EH (cell line): Measurements from ENCODE around the gene LHX3.

Experiments used
- DNase-seq: peaks from one replicate; pipeline ENCODE4 v3.0.0-alpha.2; 2015; ENCODE audit warnings: low read depth

Gene LHX3

DNA sequence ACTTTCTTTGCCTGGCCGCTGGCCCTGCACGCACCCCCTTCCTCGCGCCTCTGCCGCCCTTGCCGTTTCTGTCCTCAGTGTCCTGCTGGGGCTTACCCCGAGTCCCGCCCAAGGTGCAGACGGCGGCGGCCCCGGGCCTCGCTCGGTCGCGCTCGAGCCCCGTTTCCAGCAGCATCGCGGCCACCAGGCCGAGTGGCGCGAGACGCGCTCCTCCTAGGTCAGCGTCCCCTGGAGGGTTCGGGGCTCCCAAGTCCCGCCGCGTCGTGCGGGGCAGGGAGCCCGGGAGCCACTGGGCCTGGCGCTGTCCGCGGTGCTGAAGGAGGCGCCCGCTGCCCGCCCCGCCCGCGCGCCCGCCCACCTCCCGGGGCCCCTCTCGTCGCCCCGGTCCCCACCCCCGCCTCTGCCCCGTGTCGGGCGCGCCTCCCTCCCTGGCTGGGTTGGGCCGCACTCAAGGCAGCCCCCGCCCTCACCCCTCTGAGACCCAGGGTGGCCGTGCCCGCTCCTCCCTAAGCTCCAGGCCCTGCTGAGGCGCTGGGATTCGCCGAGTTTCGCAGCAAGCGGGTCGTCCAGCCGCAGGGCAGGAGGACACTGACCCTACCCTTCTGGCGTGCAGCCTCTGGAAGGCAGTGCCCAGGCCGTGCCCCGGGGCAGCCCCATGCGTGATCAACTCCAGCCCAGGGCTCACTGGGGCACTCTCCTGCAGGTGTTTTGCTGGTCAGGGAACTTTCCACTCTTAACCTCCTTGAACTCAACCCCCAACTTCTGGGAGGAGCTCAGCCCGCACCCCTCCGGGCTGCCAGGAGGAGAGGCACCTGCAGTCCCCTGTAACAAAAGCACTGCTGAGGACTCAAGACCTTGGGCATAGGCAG, at the start of gene LHX3:
Gene LHX3, minus strand, starts transcription at position 291 of the 869 bp plus-strand sequence. Its CDS starts 116 bp downstream, at position 175.
- peak; percentile 37 for DNase-seq

DNA sequence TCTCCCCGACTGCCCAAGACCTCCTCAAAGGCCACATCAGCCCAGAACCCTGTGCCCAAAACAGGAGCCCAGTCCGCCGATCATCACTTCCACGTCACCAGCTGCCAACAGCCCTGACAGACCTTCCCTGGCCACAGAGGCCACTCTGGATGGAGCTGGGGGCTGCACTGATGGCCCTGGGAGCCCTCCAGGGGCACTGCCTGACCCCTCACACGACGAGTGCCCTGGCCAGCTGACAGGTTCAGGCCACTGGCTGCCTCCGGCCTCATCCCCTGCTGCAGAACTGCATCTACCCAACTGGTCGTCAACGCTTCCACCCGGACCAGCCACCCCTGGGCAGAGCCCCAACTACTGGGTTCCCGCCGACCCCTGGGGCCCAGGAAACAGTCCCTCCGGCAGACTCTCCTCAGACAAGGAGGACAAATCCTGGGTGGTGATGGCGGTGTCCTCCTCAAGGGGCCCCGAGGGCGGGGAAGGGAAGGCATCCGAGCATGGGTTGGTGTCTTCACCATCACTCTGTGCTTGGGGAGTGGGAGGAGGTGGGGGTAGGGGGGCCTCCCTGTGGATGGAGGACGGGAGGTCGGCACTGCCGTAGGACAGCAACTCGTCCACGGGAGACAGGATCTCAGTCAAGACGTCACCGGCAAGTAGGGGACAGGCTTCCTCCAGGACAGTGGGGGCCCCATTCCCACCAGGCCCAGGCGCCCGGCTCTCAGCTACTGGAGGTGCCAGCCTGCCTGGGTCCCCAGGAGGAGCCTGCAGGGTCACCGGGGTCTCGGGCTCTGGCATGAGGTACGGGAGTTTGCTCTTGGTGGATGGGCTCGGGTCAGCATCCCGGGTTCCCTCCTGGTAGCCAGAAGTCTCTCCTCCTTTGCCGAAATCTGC, 48.6 kb upstream of the LHX3 start:
- DNase-seq: no peak

DNA sequence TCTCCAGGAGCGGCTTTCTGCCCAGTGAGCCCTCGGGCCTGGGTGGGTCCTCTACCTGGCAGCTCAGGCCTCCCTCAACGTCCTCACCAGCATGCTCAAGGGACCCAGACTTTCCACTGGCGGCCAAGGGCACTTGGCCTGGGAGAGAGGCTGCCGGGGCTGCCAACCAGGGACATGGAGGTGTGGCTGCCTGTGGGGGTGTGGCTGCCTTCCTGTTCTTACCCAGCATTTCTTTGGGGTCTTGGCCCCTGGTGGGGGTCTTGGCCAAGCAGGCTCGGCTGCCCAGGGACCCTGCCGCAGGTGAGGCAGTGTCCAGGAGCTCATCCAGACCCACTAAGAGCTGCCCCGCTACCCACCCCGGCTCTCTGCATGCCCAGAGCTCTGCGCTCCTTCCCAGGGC, 47.9 kb upstream of the LHX3 start:
- DNase-seq: no peak

DNA sequence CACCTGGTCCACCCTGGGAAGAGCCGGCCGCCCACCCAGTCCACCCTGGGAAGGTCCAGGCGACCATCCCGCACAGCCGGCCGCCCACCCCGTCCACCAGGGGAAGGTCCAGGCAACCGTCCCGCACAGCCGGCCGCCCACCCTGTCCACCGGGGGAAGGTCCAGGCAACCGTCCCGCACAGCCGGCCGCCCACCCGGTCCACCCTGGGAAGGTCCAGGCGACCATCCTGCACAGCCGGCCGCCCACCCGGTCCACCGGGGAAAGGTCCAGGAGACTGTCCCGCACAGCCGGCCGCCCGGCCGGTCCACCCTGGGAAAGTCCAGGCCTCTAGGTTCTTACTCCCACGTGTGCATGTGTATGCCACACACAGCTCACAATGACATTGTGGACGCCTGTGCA, 47.4 kb upstream of the LHX3 start:
- no peak for DNase-seq

DNA sequence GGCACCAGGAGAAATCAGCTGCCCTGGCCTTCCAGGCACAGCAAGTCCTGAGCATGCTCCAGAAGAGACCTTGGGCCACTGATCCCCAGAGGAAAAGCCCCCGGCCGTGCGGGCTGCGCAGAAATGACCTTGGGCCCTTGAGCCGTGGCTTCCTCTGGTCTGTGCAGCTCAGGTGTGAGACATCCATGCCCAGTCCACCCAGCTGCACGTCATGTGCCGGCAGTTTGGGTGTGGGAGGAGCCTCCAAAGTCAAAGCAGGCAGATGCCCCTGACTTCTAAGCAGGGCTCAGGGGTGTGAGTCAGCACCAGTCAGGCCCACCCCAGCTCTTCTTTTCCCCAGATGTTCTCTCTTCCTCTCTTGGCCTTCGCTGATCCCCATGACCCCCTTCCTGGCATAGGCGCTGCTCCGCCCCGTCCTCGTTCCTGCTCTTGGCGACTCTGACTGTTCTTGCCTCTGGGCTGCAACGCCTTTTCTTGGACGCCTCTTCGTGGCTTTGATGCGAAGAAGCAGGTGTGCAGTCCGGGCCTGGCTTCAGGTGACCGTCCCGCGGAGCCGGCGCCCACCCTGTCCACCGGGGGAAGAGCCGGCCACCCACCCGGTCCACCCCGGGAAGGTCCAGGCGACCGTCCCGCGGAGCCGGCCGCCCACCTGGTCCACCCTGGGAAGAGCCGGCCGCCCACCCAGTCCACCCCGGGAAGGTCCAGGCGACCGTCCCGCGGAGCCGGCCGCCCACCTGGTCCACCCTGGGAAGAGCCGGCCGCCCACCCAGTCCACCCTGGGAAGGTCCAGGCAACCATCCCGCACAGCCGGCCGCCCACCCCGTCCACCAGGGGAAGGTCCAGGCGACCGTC, 46.6 kb upstream of the LHX3 start:
- DNase-seq: no peak

DNA sequence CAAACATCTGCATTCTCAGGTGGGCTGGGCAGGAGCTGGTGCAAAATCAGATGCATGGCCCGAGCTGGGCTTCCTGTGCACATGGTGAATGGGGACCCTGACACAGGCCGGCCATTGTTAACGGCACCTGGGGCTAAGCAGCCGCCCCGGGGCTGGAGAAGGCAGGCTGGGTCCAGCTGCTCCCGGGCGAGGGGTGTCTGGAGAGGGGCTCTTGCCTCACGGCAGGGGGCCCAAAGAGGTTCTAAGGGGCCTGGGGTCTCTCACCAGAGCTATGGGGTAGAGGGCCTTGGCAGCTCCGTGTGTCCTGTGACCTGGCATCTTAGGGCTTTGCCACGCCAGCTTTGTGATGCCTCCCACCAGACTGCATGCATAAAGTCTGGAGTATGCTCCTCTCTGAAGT, 45.7 kb upstream of the LHX3 start:
- no peak for DNase-seq

DNA sequence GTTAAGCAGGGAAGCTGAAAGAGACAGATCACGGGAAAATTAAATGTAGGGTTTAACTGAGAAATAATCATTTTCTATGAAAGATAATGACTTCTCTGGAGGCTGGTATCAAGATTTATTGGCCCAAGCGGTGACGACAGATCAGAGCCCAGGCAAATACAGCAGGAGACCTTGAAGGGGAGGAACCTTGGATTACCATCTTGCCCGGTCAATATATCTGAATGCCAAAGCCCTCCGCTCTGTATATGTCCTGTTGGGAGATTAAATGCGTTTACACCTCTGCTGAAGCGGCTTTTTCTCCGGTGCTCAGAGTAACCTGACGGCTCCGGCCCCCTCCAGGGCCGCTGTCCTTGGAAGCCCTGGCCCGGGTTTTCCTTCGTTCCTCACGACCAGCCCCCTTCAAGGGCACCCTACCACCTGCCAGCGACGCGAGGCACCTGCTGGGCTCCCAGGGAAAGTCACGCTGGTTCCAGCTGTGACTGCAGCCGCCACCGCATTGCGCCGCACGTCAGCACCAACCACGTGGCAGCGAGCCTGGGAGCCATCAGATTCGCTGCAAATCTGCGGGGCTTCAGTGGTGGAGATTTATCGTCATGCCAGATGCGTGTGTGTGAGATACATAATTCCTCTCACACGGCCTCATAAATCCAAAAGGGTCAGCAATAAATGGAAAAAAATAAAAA, 45.1 kb upstream of the LHX3 start:
- DNase-seq: peak; percentile 14

DNA sequence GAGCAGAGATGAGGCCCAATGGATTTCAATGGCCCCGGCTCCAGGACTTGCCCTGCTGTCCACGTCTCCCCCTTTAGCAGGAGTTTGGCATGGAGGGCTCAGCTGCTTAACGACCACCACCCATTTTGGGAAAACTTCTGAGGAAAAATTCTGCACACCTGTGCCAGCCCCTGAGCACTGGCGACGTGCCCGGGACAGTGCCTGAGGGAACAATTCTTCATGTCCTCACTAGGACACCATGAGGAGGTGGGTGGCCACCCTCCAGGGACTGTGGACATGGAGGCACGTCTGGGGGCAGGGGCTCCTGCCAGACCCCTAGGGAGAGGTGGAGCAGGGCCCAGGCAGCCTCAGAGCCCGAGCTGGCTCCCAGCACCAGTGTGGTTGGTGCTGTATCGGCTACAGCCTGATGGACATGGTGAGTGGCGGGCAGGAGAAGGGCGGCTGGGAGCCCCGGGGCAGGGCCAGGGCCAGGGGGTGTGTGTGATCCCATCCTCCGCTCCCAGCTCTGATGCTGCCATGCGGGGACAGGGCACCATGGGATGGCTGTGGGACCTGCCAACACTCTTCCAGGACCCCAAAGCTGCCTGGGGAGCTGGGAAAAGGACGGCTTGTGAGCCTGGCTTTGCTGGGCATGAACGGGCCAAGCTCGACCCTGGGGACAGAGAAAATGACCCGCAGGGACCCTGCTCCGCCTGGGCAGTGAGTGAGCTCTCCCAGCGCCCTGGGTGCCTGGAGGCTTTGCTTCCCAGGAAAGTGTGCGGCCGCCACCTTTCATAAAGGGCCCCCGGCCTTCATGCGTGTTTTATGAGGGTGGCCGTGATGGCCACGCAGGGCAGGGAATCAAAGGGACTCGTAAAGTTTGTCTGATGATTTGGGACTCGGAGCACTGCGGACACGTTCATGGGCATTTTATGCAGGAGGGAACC, 44.3 kb upstream of the LHX3 start:
- DNase-seq: no peak

DNA sequence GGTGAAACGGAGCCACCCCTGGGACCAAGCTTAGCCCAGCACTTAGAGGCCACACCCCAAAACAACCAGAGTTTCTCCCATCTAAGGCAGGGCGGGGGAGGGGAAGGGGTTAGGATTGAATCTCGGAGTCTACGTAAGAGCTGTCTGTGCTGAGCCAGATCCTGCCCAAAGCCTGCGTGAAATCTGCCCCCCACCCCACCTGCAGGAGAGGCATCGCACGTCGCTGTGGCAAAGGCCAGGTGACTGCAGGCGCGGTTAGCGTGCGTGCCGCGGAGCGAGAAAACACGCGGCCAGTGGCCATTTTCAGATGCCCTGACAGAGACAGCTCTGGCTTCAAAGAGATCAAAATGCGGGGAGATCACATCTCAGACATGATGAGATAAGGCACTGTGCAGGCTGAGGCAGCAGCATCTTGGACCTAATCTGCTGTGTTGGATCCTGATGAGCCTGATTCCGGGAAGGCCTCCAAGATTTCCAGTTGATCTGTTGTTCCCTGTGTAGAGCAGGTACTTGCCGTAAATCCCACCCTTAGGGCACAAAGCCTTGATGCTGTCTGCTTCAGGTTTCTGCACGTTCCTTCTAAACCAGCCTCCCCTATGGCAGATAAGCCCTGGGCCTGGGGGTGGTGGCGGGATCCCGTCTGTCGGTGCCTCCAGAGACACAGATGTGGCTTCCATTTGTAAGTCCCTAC, 43.2 kb upstream of the LHX3 start:
- DNase-seq: no peak

DNA sequence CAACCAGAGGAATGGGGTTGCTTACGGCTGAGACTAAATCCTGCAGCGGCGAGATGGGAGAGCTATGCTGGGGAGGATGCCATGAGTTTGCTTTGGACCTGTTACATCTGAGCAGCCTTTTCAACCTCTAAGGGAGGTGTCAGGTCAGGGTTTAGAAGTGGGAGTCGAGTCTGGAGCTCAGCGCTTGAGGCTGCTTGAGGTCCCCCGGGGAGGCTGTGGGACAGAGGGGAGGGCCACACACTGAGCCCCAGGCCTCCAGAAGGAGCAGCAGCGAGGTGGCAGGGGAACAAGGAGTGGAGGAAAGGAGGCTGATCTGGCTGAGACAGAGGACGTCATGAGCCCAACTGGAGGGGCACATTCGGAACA, 42.6 kb upstream of the LHX3 start:
- DNase-seq: no peak

DNA sequence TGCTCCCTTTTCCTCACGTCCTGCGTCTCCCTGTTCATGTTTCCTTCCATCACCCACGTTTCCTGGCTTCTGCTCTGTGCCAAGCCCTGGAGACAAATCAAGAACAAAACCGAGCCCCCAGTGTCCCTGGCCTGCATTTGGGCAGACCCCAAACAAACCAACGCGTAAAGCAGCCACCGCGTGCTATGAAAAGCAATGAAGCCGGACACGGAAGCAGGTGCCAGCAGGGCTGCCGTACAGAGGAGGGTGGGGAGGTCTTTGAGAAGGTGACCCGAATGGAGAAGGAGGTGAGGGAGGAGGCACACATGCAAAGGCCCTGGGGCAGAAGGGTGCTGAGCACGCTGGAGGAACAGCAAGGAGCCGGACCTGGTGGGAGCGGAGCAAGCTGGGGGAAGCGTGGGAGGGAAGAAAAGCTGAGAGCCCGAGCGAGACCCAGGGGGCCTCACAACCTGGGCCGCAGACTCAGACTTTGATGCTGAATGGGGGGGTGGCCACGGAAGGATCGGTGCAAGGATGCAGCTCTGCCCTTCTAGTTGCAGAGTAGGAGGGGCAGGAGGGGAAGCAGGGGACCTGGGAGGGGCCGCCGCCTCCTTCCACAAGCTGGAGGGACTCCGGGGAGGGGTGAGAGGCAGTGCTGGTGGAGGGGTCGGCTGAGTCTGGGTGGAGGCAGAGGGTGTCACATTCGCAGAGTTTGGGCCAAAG, 42.1 kb upstream of the LHX3 start:
- DNase-seq: no peak

DNA sequence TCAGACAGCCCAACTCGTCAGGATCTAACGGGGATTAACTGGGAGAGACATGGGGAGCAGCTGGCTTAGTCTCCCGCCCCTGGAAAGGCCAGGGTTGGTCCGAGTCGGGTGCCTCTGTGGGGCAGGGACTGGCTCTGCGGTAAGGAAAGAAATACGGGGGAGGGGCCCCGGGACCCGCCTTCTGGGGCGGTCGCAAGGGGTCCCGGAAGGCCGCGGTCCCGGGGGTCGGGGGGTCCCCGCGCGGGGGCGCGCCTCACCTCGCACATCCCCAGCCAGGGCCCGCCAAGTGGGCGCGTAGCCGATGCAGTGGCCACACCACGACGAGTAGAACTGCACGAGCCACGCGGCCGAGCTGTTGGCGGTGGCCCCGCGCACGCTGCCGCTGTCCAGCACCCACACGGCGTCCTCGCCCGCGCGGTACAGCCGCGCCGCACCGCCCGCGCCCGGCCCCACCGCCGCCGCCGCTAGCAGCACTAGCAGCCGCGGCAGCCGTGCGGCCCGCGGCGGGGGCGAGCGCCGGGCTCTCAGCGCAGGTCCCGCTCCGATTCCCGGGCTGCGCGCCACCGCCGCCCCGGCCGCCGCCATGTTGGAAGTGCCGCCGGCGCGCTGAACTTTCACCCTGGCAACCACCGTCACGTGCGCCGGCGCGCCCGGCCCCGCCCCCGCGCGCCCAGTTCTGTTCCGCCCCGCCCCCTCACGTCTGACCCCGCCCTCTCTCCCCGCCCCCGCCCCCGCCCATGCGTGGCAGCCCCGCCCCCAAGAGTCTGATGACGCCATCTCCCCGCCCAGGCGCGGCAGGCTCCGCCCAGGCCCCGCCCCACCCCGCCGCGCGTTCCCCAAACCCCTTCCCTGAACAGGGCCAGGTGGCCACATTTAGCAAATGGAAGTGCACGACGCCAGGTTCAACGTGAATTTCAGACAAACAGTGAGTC, 40.6 kb upstream of the LHX3 start, which contains the start of gene QSOX2:
Gene QSOX2, minus strand, starts transcription at position 594 of the 932 bp plus-strand sequence. Its CDS starts 9 bp downstream, at position 585.
- peak; percentile 75 for DNase-seq

DNA sequence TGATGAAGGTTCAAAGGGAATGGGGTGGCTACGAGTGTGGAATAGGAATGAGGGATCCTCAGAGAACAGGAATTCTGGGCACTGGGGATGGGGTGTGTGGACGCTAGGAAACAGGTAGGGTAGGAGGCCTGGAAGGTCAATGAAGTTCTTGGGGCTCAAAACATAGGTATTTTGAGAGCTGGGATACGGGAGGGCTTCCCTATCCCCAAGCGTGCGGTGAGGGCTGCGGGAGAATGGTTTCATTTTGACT, 40.0 kb upstream of the LHX3 start:
- DNase-seq: no peak

DNA sequence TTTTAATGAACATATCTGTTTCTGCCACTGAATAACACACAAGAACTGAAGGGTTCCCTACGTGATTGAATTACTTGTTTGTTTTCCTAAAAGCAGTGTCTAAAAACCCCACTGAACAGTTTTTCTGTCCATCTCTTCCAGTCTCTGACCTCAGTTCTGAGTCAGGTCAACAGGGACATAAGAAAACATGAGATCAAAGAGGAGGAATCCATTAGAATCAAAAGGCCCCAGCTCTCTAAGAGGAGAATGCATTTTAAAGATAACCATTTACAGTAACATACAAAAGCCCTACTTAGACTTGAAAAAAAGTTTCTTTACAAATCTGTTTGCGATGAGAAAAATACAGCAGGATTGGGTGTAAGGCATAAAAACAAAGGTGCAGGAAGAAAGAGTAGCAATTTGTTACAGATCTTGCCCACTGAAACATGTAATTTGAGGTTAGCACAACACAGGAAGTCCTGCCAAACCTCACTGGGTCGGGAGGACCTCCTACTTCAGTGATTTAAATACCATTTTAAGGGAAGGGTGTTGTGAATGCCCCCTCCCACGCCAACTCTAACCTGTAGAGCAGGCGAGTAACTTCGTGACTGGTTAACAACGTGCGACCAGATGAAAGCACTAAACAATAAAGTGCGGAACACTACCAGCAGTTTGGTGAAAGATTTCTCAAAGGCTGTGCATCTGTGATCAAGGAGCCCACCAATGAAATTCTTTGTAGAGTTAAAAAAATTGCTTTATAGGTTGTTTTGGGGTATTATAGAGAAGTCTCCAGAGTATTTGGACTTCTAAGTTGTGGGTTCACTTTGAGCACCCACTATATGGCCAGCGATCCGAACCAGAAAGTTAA, 39.4 kb upstream of the LHX3 start:
- no peak for DNase-seq

DNA sequence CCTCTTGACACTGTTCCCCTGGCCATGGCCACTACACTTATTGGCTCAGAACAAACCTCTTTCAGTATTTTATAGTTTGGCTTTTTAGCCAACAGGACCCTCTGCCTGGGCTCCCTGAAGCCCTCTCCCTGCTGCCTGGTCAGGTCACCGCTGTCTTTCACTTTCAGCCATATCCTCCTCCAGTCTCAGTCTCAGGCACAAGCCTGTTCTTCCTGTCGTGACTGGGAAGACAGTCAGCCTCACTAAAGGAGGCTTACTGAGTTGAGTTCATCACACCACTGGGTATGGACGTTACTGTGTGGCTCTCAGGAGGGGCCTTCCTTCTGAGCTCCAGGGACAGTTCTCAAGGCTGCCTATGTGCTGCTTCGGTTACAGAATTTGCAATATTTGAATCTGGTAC, 38.7 kb upstream of the LHX3 start:
- DNase-seq: no peak

DNA sequence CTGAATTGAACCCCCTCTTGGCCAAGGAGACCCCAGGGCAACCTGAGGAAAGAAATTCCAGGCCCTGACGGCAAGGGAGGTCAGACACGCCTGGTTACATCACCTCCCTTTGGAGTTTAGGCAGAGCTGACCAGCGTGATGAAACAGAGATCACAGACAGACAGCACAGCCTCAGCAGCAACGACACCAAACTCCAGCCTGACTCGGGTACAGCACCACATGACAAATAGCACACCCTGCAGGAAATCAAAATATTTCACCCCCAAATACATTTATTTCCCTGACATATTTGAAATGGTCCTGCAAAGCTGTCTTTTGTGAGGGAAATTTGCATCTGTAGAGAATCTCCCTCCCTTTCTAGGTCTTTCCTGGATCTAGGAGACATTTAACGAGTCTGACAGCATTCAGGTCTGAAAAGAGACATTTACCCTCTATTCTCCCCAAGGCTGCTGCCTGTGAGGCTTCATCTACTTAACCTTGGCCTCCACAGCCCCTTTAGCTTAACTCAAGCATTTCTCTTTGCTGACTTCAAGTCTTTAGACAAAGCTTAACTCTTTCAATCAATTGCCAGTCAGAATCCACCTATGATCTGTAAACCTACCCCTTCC, 38.1 kb upstream of the LHX3 start:
- no peak for DNase-seq

DNA sequence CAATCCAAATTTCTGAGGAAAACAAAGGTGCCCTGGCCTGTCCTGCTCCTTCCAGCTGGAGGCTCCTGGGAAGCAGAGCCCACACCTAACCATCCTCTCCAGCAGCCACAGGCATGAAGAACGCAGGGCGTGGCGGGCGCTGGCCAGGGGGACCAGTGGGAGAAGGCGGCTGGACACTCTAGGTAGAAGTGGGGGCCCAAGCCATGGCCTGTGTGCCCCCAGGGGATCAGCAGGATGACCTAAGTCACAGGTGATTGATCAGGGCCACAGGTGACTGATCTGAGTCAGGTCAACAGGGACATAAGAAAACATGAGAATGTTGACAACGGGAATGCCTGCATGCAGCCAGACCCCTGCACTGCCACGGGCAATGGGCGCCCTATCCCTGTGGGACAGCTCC, 37.3 kb upstream of the LHX3 start:
- no peak for DNase-seq
